Endothelial cell of hepatic sinusoid (primary cell): Measurements from ENCODE around the gene HCRTR1.

Experiments used
- in situ Hi-C: cut with HindIII; loops from 2 replicates; pipeline ENCODE4 v1.10.0; 2017; ENCODE audit warnings: low sequenced_read_pairs

Gene HCRTR1

GRCh38 chr1:31595836-31596736 lies 21.4 kb upstream of the HCRTR1 start:
- in situ Hi-C loops, result no loop called here

- in situ Hi-C loops, result no loop called here
These were observed 20.8 kb upstream of the HCRTR1 start for GRCh38 chr1:31596737-31597097.

- in situ Hi-C loops, result no loop called here
These were observed 18.5 kb upstream of the HCRTR1 start for GRCh38 chr1:31598980-31599379.

GRCh38 chr1:31600641-31601040 lies 16.8 kb upstream of the HCRTR1 start:
- in situ Hi-C loops, result loop anchor here (5.0 kb wide), 1 partner anchor 43 kb away; no protein-coding TSS in a partner anchor

GRCh38 chr1:31602081-31602480 lies 15.4 kb upstream of the HCRTR1 start:
- in situ Hi-C loops, result loop anchor here (5.0 kb wide), 1 partner anchor 45 kb away; no protein-coding TSS in a partner anchor

GRCh38 chr1:31605908-31606427 lies 11.5 kb upstream of the HCRTR1 start:
- in situ Hi-C loops, result no loop called here

GRCh38 chr1:31607360-31607759 lies 10.1 kb upstream of the HCRTR1 start:
- in situ Hi-C loops, result no loop called here

GRCh38 chr1:31609514-31610118 lies 7.9 kb upstream of the HCRTR1 start:
- in situ Hi-C loops, result no loop called here

- in situ Hi-C loops, result no loop called here
These were observed 3.0 kb upstream of the HCRTR1 start for GRCh38 chr1:31614414-31615005.

- in situ Hi-C loops, result no loop called here
These were observed 2.1 kb upstream of the HCRTR1 start for GRCh38 chr1:31615414-31615813.

GRCh38 chr1:31615939-31616338 lies 1.6 kb upstream of the HCRTR1 start:
- in situ Hi-C loops, result no loop called here

- in situ Hi-C loops, result no loop called here
These were observed 642 bp downstream of the HCRTR1 start for GRCh38 chr1:31617916-31618746.

GRCh38 chr1:31618916-31619846 lies 1.7 kb downstream of the HCRTR1 start:
- in situ Hi-C loops, result no loop called here

GRCh38 chr1:31620631-31621497 lies 3.4 kb downstream of the HCRTR1 start:
- in situ Hi-C loops, result no loop called here

GRCh38 chr1:31621498-31621820 lies 4.0 kb downstream of the HCRTR1 start:
- in situ Hi-C loops, result no loop called here

- in situ Hi-C loops, result no loop called here
These were observed 4.6 kb downstream of the HCRTR1 start for GRCh38 chr1:31621847-31622730.

- in situ Hi-C loops, result no loop called here
These were observed 5.9 kb downstream of the HCRTR1 start for GRCh38 chr1:31623365-31623764.

- in situ Hi-C loops, result no loop called here
These were observed 6.8 kb downstream of the HCRTR1 start for GRCh38 chr1:31624309-31624708.
